GM12864 (cell line): ENCODE measurements around the gene CHRNA10.

Experiments
- DNase-seq: peaks from one replicate; pipeline ENCODE4 v3.0.0-alpha.2; 2011; ENCODE audit warnings: low read depth
- H3K4me3 ChIP-seq: 2 replicates; pipeline ENCODE4 v1.5.1; 2011; ENCODE audit warnings: mild to moderate bottlenecking, low read depth, low read length, control low read depth
- CTCF ChIP-seq: IDR thresholded peaks from 2 replicates; pipeline ENCODE4 v1.5.1; 2011; ENCODE audit warnings: low read depth, mild to moderate bottlenecking, moderate library complexity, low read length, control low read depth, inconsistent platforms; ENCODE audit errors: missing control alignments

The CHRNA10 gene

DNA sequence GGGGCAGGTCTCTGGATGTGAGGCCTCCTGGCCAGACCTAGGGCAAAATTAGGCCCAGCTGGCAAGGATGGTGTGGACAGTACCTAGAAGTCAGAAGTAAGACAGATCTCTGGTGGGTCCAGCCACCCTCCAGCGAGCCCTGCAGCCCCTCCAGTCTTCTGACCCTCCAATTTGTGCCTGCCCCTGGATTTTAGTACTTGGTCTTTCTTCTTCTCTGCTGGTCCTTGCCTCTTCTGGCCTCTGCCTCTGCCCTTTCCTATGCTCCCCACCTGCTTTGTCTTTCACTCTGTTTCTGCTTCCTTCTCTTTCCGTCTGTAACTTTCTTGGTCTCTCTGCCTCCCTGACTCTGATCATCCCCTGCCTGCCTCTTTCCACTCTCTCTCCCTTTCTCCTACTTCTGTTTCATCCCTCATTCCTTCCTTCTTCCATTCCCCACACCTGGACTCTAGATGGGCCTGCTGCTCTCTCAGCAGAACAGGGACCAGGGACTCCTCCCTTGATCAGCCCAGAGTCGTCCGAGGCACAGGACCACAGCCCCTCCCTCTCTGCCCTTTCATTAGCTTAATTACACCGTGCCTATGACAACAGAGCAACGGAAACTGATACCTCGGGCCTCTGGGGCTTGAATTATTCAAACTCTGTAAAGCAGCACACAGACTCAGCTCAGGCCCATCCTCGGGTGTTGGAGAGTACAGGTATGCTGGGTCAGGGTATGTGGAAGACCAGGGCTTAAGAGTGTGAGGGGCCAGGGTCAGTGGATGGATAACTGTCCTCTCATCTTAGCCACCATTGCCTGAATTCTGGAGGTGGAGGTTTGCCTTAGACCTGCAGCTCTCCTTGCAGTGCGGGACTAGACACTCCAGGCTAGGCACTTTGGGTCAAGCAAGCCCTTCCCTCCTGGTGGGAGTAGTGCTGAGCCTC is at the start of gene CHRNA10:
Gene CHRNA10, minus strand, starts transcription at position 51 of the 921 bp plus-strand sequence. CDS start 72 bp downstream, outside the sequence.
- no peak within 1 kb of the TSS for H3K4me3 ChIP-seq

DNA sequence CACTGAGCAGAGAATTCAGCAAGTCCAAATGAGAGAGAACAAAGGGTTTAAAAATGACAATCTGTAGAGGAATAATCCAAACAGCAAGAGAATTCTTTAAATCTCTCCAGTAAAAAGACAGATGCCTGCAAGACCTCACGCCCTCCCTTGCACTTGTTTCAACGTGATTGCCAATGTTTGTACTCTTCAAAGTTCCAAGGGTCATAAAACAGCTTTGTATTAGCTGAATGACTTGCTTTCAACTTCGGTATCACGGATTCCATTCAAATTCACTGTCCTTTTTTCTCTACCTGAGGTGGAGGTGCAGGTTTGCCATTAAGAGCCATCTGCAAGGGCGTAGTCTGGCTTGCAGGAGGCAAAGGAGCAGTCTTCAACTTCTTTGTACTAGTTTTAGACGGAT is 41.1 kb upstream of the CHRNA10 start:
- no peak for DNase-seq
- no peak for TF ChIP-seq CTCF
- no peak overlapping the region for H3K4me3 ChIP-seq

More for the DNA sequence above, at the start of gene CHRNA10:
- no peak for TF ChIP-seq CTCF
- DNase-seq, result no peak

DNA sequence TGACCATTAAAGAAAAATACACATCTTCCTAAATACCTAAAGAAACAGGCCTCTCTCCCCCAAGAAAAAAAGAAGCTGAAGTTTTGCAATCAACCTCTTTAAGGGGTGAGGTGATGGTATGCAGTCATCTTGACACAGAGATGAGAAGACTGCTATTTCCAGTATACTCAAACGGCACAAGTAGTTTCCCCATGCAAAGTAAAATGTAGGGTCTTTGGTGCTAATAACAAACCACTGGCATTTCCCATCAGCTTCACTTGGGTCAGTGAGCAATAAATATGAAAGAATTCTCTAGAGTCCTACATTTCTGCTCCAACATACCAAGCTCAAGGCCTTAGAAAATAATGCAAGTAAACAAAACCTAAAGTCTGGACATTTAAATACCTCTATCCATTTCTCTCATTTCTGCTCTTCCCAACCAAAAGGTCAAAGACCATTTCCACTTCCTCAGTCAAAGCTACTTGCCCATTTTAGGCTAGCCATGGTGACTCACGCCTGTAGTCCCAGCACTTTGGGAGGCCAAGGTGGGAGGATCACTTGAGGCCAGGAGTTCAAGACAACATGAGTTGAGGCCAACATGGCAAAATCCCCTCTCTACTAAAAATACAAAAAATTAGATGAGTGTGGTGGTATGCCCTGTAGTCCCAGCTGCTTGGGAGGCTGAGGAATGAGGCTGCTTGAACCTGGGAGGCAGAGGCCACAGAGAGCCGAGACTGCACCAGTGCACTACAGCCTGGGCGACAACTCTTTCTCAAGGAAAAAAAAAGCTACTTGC is 39.5 kb upstream of the CHRNA10 start:
- DNase-seq, result no peak
- no peak for TF ChIP-seq CTCF
- H3K4me3 ChIP-seq, result no peak overlapping the region

GRCh38 chr11:3709977-3710376 is 38.8 kb upstream of the CHRNA10 start:
- no peak for DNase-seq
- H3K4me3 ChIP-seq, result no peak overlapping the region
- TF ChIP-seq CTCF, result no peak

DNA sequence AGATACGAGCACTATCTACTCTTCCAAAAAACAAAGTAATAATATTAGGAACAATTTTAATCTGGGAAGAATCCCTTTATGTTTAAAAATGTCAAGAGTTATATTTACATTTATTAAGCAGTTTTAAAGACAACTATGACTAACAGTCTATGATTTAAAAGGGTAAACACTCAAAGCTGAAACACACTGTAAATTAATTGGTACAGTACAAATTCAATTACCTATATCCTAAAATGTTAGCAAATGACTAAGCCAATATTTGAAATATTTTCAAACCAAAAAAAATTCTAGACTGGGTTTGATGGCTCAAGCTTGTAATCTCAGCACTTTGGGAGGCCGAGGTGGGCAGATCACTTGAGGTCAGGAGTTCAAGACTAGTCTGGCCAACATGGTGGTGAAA is 36.0 kb upstream of the CHRNA10 start:
- H3K4me3 ChIP-seq, result no peak overlapping the region
- no peak for DNase-seq
- TF ChIP-seq CTCF, result no peak

GRCh38 chr11:3703383-3703782 is 32.2 kb upstream of the CHRNA10 start:
- no peak for DNase-seq
- H3K4me3 ChIP-seq, result no peak overlapping the region
- no peak for TF ChIP-seq CTCF
